Thyroid gland (tissue), 4 donors: ENCODE data around the gene MPP3.

Experiments used
- CTCF ChIP-seq, 6 experiments: fragments of 200-600 bp in 3 of 6; fragments of 450-650 bp in 3 of 6; sonication (generic) in 3 of 6; IDR thresholded peaks; one replicate each; pipeline ENCODE4 v1.5.1; 2016 to 2019; ENCODE audit warnings: antibody characterized with exemption in 6 of 6, mild to moderate bottlenecking in 2 of 6, inconsistent platforms in 1 of 6, moderate library complexity in 1 of 6
- POLR2A ChIP-seq, 2 donors: fragments of 450-650 bp; IDR thresholded peaks; one replicate each; pipeline ENCODE4 v1.6.1; 2017; ENCODE audit warnings: antibody characterized with exemption in 2 of 2, mild to moderate bottlenecking in 2 of 2, moderate library complexity in 1 of 2

DNA sequence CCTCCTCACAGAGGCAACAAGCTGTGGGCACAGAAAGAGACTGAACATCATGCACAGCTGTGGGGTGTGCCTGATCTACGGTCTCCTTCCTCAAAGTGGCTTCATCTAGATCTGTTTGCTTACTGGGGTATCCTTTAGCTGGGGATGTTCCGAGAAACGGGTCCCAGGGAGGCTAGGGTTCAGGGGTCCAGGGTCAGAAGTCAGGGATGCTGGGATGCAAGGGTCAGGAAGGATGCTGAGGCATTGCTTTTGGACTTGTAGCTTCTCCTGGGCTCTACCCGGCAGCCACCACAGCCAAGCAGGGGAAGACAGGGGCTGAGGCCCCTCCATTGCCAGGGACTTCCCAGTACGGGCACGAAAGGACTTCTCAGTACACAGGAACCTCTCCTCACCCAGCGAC is 20.6 kb upstream of the MPP3 start:
- TF ChIP-seq CTCF (IDR thresholded peaks at IDR 0.05) (no peak), POLR2A (IDR thresholded peaks at IDR 0.05) (no peak)
